NCI-H1694 (cell line): Measurements from ENCODE around the gene C17orf78.
A peak's percentile ranks its signal among the peaks of the same experiment; 100 is the strongest.
"Not testable (repeated sequence)": the region's sequence is repeated elsewhere in the genome, so short reads cannot be mapped to it uniquely, and the experiment has no call there.

Source experiments
- DNase-seq: peaks from one replicate; lab custom pipeline; 2025; lab: John Stamatoyannopoulos, UW

The C17orf78 gene

DNA sequence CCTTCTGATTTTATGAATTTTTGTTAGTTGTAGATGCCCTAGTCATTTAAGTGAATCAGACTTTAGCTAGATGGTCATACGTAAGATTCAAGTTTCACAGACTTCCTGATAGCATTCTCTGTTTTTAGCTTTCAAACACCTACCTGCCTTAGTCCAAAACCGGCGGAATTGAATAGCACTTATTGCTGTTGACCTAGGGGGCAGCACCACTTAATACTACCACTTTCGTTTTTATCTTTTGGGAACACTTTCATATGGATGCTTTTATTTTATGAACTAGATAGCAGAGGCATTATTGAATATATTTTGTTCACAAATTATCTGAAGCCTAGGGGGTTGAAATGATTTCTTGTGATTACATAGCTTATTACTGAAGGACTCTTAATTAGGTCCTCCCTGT lies 62.4 kb downstream of the C17orf78 start:
- DNase-seq, result peak; percentile 17

DNA sequence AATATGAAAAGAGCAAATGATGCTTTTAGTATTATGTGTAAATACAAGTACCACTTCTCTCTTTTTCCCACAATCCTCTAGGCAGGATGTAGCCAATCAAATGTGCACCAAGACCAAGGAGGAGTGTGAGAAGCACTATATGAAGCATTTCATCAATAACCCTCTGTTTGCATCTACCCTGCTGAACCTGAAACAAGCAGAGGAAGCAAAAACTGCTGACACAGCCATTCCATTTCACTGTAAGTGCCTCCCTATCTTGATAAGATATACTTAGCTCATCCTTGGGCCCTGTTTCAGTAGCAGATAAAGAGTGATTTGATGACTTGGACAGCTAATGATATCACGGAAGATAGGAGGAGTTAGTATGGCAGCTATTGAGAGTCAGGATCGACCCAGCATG lies 64.6 kb downstream of the C17orf78 start:
- DNase-seq, result no peak

DNA sequence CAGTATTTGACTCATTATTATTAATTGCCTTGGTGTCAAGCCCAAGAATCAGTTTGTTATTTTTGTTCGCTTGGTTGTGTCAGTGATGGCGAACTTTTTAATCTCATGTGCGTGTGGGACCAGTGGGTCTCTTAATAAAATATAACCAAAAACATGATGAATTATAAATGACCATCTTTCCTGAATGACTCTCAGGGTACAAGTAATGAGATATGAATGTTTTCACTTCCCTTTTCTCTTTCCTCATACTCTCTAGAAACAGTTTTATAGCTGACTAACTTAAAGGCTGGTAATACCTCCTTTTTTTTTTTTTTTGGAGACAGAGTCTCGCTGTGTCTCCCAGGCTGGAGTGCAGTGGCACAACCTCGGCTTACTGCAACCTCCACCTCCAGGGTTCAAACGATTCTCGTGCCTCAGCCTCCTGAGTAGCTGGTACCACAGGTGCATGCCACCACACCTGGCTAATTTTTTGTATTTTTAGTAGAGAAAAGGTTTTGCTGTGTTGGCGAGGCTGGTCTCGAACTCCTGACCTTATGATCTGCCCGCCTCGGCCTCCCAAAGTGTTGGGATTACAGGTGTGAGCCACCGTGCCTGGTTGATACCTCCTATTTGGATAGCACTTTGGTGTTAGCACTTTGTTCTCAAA lies 65.7 kb downstream of the C17orf78 start:
- not testable (repeated sequence) for DNase-seq
